ENCODE data around the gene ITGA3.

DNA sequence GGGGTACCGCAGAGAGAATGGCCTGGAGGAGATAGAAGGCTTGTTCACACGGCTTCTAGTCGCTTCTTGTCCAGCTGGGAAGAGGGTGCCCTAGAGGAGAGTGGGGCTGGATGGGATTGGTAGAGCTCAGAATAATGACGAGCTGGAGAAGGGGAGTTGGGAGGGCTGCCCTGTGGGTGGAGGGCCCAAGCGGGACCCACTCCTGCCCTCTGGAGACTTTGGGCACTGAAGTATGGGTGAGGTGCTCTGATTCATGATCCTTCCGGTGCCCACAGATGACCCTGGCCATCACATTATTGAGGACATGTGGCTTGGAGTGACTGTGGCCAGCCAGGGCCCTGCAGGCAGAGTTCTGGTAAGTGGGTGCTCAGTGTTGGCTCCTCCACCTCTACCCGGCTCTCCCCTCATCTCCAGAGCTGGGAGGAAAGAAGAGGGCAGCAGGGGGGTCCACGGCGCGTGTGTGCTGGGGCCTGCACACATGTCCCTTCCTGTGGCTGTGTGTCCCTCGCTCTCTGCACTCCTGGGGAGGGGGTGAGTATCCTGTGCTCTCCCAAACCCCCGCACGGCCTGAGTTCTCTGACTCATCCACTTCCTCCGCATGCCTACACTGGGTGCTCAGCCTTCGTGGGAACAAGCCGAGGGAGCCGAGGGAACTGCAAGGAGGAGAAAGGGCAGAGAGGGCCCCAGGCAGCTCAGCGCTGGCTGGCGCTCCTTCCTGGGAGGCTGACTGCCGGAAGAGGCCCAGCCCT, 8.5 kb downstream of the ITGA3 start:
- TF ChIP-seq EZH2phosphoT487 (IDR thresholded peaks at IDR 0.05; ENCODE audit: insufficient read depth, low read depth), result no peak
- no peak for TF ChIP-seq EZH2 (IDR thresholded peaks at IDR 0.05; ENCODE audit: insufficient read depth, poor library complexity, severe bottlenecking)
